H1 (cell line): Measurements from ENCODE around the gene SLC25A3.

Source experiments
- CEBPB ChIP-seq: IDR thresholded peaks from 2 replicates; pipeline ENCODE4 v1.6.1; 2012; ENCODE audit warnings: low read depth, low read length
- TF ChIP-seq, protein P1 (sequence below): IDR thresholded peaks from 2 replicates; pipeline ENCODE4 v1.6.1; 2012; ENCODE audit warnings: low read length, inconsistent platforms

DNA sequence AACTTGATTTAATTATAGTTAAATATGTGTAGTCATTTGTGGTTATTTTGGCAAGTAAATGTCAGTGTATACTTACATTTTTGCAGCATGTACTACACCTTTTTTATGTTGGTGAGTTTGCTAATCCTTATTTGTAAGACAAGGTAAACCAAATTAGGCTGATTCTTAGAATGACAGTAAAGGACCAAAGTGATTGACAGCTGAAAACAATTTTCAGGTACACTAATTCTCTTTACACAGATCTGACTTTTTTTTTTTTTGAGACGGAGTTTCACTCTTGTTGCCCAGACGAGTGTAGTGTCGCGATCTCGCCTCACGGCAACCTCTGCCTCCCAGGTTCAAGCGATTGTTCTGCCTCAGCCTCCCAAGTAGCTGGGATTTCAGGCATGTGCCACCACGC is 8.4 kb downstream of the SLC25A3 start:
- TF ChIP-seq, protein P1, sequence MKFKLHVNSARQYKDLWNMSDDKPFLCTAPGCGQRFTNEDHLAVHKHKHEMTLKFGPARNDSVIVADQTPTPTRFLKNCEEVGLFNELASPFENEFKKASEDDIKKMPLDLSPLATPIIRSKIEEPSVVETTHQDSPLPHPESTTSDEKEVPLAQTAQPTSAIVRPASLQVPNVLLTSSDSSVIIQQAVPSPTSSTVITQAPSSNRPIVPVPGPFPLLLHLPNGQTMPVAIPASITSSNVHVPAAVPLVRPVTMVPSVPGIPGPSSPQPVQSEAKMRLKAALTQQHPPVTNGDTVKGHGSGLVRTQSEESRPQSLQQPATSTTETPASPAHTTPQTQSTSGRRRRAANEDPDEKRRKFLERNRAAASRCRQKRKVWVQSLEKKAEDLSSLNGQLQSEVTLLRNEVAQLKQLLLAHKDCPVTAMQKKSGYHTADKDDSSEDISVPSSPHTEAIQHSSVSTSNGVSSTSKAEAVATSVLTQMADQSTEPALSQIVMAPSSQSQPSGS, result no peak
- TF ChIP-seq CEBPB, result no peak
